Right lung (tissue), 5 donors: ENCODE results near the gene KIFC1. TPM values are rescaled to one million over a fixed set of nuclear protein-coding genes. Genes with fewer than 3 reads are reported as not detected.

Experiments used
- polyA plus RNA-seq, 5 donors: library from polyadenylated mRNA; unstranded; fragments of 120-200 nt; gene quantifications; one replicate each; pipeline versions ENCODE4 v1.2.1 to v1.2.3, GENCODE V29; 2013; ENCODE audit warnings: inconsistent platforms in 1 of 5, low replicate concordance in 1 of 5; ENCODE audit not compliant: insufficient read length in 5 of 5, insufficient read depth in 1 of 5

KIFC1 gene
- polyA plus RNA-seq, 5 donors = 28.6 to 72.8 (median 47.1) TPM

Other genes starting within 250 kb of the KIFC1 start
- 10 to 100 TPM in 1 of 5 donors, 1 to 10 TPM in 4; 3.0 to 10.8 (median 3.8) TPM for gene COL11A2, start 199.4 kb upstream of the KIFC1 start, polyA plus RNA-seq
- gene RXRB, start 191.2 kb upstream of the KIFC1 start, polyA plus RNA-seq = 10 to 100 TPM; 56.7 to 69.7 (median 61.7) TPM
- 100 to 1,000 TPM in 1 of 5 donors, 10 to 100 TPM in 4; 73.8 to 100 (median 90.1) TPM for gene SLC39A7, start 191.0 kb upstream of the KIFC1 start, polyA plus RNA-seq
- 10 to 100 TPM; 20.8 to 26.5 (median 21.7) TPM for gene HSD17B8, start 187.2 kb upstream of the KIFC1 start, polyA plus RNA-seq
- 10 to 100 TPM; 46.9 to 70.0 (median 54.0) TPM for gene RING1, start 183.3 kb upstream of the KIFC1 start, polyA plus RNA-seq
- gene VPS52, start 119.9 kb upstream of the KIFC1 start, polyA plus RNA-seq = 10 to 100 TPM; 74.4 to 88.8 (median 81.1) TPM
- gene RPS18, start 119.7 kb upstream of the KIFC1 start, polyA plus RNA-seq = 1,000 to 10,000 TPM; 3,696 to 4,775 (median 3,821) TPM
- 1 to 10 TPM; 3.3 to 4.8 (median 3.8) TPM for gene B3GALT4, start 114.7 kb upstream of the KIFC1 start, polyA plus RNA-seq
- gene WDR46, start 102.6 kb upstream of the KIFC1 start, polyA plus RNA-seq = 10 to 100 TPM; 50.7 to 80.1 (median 56.4) TPM
- gene PFDN6, start 102.2 kb upstream of the KIFC1 start, polyA plus RNA-seq = 10 to 100 TPM; 47.1 to 61.3 (median 50.3) TPM
- gene RGL2, start 92.9 kb upstream of the KIFC1 start, polyA plus RNA-seq = 100 to 1,000 TPM; 123 to 169 (median 149) TPM
- gene TAPBP, start 77.7 kb upstream of the KIFC1 start, polyA plus RNA-seq = 10 to 100 TPM; 34.2 to 59.4 (median 43.6) TPM
- gene ZBTB22, start 74.1 kb upstream of the KIFC1 start, polyA plus RNA-seq = 10 to 100 TPM; 22.3 to 28.0 (median 24.5) TPM
- gene DAXX, start 68.9 kb upstream of the KIFC1 start, polyA plus RNA-seq = 10 to 100 TPM; 45.1 to 57.5 (median 50.3) TPM
- 10 to 100 TPM; 53.1 to 88.9 (median 82.8) TPM for gene PHF1, start 19.2 kb downstream of the KIFC1 start, polyA plus RNA-seq
- 100 to 1,000 TPM; 153 to 208 (median 171) TPM for gene CUTA, start 26.3 kb downstream of the KIFC1 start, polyA plus RNA-seq
- 10 to 100 TPM; 35.2 to 47.4 (median 44.8) TPM for gene SYNGAP1, start 28.2 kb downstream of the KIFC1 start, polyA plus RNA-seq
- 10 to 100 TPM; 10.1 to 13.2 (median 10.6) TPM for gene ZBTB9, start 62.8 kb downstream of the KIFC1 start, polyA plus RNA-seq
- 10 to 100 TPM; 13.6 to 20.3 (median 16.8) TPM for gene BAK1, start 188.5 kb downstream of the KIFC1 start, polyA plus RNA-seq
- gene ITPR3, start 229.5 kb downstream of the KIFC1 start, polyA plus RNA-seq = 10 to 100 TPM; 56.2 to 87.2 (median 77.9) TPM